Ascending aorta (tissue), 2 donors: ENCODE data around the gene PCSK7. TPM values are rescaled to one million over a fixed set of nuclear protein-coding genes. Genes with fewer than 3 reads are reported as not detected.
"Not testable (repeated sequence)": the region's sequence is repeated elsewhere in the genome, so short reads cannot be mapped to it uniquely, and the experiment has no call there.

Experiments
- DNase-seq, 2 donors: peaks; one replicate each; pipeline ENCODE4 v3.0.0-alpha.2; 2019; ENCODE audit warnings: low spot score in 2 of 2
- H3K27ac ChIP-seq, 2 donors: fragments of 200-600 bp; sonication (generic); one replicate each; pipeline ENCODE4 v1.5.1; 2016 to 2017; ENCODE audit warnings: mild to moderate bottlenecking in 1 of 2
- H3K27me3 ChIP-seq: fragments of 200-600 bp; sonication (generic); one replicate; pipeline ENCODE4 v1.5.1; 2017
- H3K36me3 ChIP-seq, 2 donors: fragments of 200-600 bp; sonication (generic); one replicate each; pipeline ENCODE4 v1.5.1; 2016
- H3K4me1 ChIP-seq, 2 donors: fragments of 200-600 bp; sonication (generic); one replicate each; pipeline ENCODE4 v1.5.1; 2016 to 2017; ENCODE audit warnings: mild to moderate bottlenecking in 1 of 2
- H3K4me3 ChIP-seq, 2 donors: fragments of 200-600 bp; sonication (generic); one replicate each; pipeline ENCODE4 v1.5.1; 2016 to 2017; ENCODE audit warnings: mild to moderate bottlenecking in 1 of 2
- H3K9me3 ChIP-seq, 2 donors: fragments of 200-600 bp; sonication (generic); one replicate each; pipeline ENCODE4 v1.5.1; 2016
- intact Hi-C: fragments of 100-400 bp; cut with DNase I; formaldehyde crosslinking; loops from one replicate; pipeline ENCODE4 v1.15.1; 2023
- total RNA-seq: library from RNA; depleted of rRNA; stranded (reverse); fragments of >200 nt; gene quantifications from one replicate; pipeline ENCODE4 v1.1.0, GENCODE V29; 2016
- TF ChIP-seq, protein P1 (sequence below), 3 experiments: fragments of 200-600 bp in 2 of 3; fragments of 450-650 bp in 1 of 3; sonication (generic) in 2 of 3; IDR thresholded peaks; one replicate each; pipeline ENCODE4 v1.5.1; 2016 to 2019; ENCODE audit warnings: antibody characterized with exemption in 3 of 3, mild to moderate bottlenecking in 1 of 3, moderate library complexity in 1 of 3

The PCSK7 gene
- total RNA-seq, 1 donor from 2014 or later, result 112 TPM

DNA sequence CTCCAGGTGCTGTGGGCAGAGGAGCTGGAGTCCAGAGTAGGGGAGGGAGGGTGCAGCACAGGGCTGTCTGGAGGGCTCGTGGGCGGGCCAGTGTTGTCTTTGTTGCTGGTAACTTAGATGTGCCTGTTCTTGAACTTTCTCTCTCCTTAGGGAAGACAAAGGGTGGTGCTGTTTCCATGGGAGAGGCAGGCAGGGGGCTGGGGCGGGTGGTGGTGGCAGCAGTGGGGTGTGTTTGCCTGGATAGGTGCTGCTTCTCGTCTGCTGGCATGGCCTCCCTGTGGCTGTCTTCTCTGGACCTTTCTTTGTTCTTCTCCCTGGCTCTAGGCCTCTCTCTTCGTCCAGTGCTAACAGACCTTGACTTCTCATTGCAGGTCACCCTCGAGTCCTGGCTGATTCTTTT lies 44.9 kb downstream of the PCSK7 start:
- Histone ChIP-seq H3K4me3 (no peak overlapping the region), H3K9me3 (no peaks in the 10 kb centered on the region), H3K27me3 (no peaks in the 10 kb centered on the region), H3K36me3 (peaks cover 64 to 80% of the 10 kb centered on the region in 2 donors), H3K27ac (no peak overlapping the region), H3K4me1 (no peaks in the 10 kb centered on the region)
- peak in 1 of 2 donors; percentile 44 for DNase-seq
- intact Hi-C loops, result no loop called here
- TF ChIP-seq, protein P1, sequence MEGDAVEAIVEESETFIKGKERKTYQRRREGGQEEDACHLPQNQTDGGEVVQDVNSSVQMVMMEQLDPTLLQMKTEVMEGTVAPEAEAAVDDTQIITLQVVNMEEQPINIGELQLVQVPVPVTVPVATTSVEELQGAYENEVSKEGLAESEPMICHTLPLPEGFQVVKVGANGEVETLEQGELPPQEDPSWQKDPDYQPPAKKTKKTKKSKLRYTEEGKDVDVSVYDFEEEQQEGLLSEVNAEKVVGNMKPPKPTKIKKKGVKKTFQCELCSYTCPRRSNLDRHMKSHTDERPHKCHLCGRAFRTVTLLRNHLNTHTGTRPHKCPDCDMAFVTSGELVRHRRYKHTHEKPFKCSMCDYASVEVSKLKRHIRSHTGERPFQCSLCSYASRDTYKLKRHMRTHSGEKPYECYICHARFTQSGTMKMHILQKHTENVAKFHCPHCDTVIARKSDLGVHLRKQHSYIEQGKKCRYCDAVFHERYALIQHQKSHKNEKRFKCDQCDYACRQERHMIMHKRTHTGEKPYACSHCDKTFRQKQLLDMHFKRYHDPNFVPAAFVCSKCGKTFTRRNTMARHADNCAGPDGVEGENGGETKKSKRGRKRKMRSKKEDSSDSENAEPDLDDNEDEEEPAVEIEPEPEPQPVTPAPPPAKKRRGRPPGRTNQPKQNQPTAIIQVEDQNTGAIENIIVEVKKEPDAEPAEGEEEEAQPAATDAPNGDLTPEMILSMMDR (IDR thresholded peaks at IDR 0.05), result no peak

DNA sequence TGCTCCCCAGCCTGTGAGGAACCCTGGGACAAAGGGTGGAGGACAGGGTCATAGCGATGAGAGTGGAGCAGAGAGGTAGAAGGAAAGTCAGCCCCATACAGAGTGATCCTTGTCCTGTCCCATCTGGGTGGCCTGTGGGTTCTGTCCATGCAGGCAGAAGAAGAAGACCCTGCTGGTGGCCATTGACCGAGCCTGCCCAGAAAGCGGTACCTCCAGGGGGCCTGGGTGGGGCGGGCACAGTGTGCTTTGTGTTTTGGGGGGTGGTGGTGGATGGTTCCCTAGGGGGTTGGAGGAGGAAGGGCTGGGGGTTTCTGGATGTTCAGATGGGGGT lies 45.5 kb downstream of the PCSK7 start:
- no peaks in the 10 kb centered on the region for H3K9me3 ChIP-seq
- no peak overlapping the region for H3K4me3 ChIP-seq
- intact Hi-C loops, result no loop called here
- peaks cover 2 to 4% of the 10 kb centered on the region in 2 donors for H3K4me1 ChIP-seq
- H3K27ac ChIP-seq, result no peak overlapping the region
- peaks cover 64 to 78% of the 10 kb centered on the region in 2 donors for H3K36me3 ChIP-seq
- H3K27me3 ChIP-seq, result no peaks in the 10 kb centered on the region
- TF ChIP-seq, protein P1 (IDR thresholded peaks at IDR 0.05), result no peak
- peak in 1 of 2 donors; percentile 44 for DNase-seq

DNA sequence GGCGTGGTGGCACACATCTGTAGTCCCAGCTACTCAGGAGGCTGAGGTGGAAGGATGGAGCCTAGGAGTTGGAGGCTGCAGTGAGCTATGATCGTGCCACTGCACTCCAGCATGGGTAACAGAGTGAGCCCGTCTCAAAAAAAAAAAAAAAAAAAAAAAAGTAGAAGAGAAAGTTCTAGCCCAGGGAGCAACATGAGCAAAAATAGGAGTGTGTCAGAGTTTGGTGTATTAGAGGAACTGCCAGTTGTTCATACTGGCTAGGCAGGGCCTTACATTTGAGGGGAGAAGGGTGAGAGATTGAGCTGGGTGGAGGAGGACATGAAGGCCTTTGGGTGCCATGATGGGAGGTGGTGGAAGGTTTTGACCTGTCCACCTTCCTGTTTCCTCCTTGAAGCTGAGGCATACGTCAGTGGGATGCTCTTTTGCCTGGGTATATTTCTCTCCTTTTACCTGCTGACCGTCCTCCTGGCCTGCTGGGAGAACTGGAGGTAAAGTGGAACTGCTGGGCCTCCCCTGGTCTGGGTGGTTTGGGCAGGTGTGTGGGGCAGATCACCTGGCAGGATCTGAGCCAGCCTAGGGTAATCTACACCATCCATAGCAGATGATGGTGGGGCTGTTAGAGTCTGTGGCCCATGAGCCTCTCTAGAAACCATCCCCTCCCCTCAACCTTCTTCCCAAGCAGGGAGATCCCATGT lies 46.0 kb downstream of the PCSK7 start:
- no peak for DNase-seq
- peaks cover 64 to 77% of the 10 kb centered on the region in 2 donors for H3K36me3 ChIP-seq
- no peaks in the 10 kb centered on the region for H3K9me3 ChIP-seq

DNA sequence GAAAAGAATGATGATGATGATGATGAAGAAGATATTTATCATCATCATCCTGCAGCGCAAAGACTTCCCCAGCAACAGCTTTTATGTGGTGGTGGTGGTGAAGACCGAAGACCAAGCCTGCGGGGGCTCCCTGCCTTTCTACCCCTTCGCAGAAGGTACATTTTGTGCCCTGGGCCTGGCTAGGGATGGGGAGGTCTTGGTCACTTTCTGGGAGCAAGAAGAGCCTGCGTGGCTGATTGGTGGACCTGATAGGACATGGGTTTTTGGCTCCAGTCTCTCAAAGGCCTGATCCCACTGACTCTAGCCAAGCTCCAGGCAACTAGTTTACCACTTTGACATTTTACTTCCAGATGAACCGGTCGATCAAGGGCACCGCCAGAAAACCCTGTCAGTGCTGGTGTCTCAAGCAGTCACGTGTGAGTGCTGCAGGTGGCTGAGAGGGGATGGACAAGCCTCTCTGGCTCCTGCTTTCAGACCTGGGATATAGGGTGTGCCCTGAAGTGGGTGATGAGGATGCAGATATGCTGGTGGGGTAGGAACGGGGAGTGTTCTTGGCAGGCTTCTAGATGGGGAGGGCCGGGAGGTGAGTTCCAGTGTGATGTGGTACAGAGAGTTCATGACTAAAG lies 48.0 kb downstream of the PCSK7 start:
- Histone ChIP-seq H3K36me3 (peaks cover 44 to 56% of the 10 kb centered on the region in 2 donors), H3K27ac (no peak overlapping the region), H3K4me1 (peaks cover 14 to 22% of the 10 kb centered on the region in 2 donors), H3K9me3 (no peaks in the 10 kb centered on the region), H3K27me3 (no peaks in the 10 kb centered on the region), H3K4me3 (no peak overlapping the region)
- intact Hi-C loops, result no loop called here
- TF ChIP-seq, protein P1 (IDR thresholded peaks at IDR 0.05), result no peak
- no peak for DNase-seq

More for the DNA sequence above, 46.0 kb downstream of the PCSK7 start:
- TF ChIP-seq, protein P1 (IDR thresholded peaks at IDR 0.05), result no peak
- intact Hi-C loops, result no loop called here
- Histone ChIP-seq H3K4me3 (no peak overlapping the region), H3K27ac (no peak overlapping the region), H3K27me3 (no peaks in the 10 kb centered on the region), H3K4me1 (peaks cover 5 to 9% of the 10 kb centered on the region in 2 donors)

DNA sequence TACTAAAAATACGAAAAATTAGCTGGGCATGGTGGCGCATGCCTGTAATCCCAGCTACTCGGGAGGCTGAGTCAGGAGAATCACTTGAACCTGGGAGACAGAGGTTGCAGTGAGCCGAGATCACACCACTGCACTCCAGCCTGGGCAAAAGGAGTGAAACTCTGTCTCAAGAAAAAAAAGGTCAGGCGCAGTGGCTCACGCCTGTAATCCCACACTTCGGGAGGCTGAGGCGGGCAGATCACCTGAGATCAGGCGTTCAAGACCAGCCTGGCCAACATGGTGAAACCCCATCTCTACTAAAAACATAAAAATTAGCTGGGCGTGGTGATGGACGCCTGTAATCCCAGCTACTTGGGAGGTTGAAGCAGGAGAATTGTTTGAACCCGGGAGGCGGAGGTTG lies 48.7 kb downstream of the PCSK7 start:
- DNase-seq, H3K27me3 ChIP-seq, H3K27ac ChIP-seq, H3K4me3 ChIP-seq, intact Hi-C loops, H3K9me3 ChIP-seq: not testable (repeated sequence)
- peaks cover 37 to 50% of the 10 kb centered on the region in 2 donors for H3K36me3 ChIP-seq
- H3K4me1 ChIP-seq, result peaks cover 14 to 23% of the 10 kb centered on the region in 2 donors

DNA sequence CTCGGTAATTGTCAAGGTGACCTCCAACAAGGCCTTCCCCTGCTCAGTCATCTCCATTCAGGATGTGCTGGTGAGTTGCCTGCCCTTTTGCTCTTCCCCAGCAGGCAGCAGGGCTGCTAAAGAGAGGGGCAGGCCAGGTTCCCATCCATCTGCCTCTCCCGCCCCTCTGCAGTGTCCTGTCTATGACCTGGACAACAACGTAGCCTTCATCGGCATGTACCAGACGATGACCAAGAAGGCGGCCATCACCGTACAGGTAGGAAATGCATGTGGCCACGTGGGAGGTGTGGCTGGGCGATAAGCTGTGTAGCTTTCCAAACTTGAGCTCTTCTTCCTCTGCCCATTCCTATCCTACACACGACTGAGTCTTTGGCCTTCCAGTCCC lies 49.3 kb downstream of the PCSK7 start:
- DNase-seq, result no peak
- Histone ChIP-seq H3K4me1 (peaks cover 14 to 28% of the 10 kb centered on the region in 2 donors), H3K4me3 (no peak overlapping the region), H3K36me3 (peaks cover 31 to 43% of the 10 kb centered on the region in 2 donors), H3K27ac (no peak overlapping the region), H3K9me3 (no peaks in the 10 kb centered on the region), H3K27me3 (no peaks in the 10 kb centered on the region)
- intact Hi-C loops, result no loop called here
- TF ChIP-seq, protein P1 (IDR thresholded peaks at IDR 0.05), result no peak
